GM10266 (cell line): ENCODE data around the gene PELI3.
A peak's percentile ranks its signal among the peaks of the same experiment; 100 is the strongest.

Source experiments
- DNase-seq: peaks from one replicate; pipeline ENCODE4 v3.0.0; 2012; ENCODE audit errors: extremely low spot score
- TF ChIP-seq, protein P1 (sequence below): IDR thresholded peaks from 2 replicates; pipeline ENCODE4 v1.5.1; 2012; ENCODE audit warnings: mild to moderate bottlenecking, low read depth; ENCODE audit not compliant: control insufficient read depth, insufficient read depth; ENCODE audit errors: missing control alignments

Gene PELI3

DNA sequence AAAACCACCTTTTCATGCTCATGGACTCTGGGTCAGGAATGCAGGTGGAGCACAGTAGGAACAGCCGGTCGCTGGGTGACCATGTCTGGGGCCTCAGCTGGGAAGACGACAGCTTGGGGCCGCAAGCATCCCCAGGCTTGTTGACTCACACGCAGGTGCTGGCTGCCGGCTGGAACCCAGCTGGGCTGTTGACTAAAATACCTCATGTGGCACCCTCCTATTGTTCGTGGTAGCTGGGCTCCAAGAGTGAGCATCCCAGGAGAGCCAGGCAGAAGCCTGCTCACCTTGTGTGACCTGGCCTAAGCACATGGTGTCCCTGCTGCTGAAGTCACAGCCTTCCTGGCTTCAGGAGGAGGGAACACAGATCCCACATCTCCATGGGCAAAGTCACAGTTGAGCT lies 22.9 kb downstream of the PELI3 start:
- no peak for DNase-seq
- TF ChIP-seq, protein P1, sequence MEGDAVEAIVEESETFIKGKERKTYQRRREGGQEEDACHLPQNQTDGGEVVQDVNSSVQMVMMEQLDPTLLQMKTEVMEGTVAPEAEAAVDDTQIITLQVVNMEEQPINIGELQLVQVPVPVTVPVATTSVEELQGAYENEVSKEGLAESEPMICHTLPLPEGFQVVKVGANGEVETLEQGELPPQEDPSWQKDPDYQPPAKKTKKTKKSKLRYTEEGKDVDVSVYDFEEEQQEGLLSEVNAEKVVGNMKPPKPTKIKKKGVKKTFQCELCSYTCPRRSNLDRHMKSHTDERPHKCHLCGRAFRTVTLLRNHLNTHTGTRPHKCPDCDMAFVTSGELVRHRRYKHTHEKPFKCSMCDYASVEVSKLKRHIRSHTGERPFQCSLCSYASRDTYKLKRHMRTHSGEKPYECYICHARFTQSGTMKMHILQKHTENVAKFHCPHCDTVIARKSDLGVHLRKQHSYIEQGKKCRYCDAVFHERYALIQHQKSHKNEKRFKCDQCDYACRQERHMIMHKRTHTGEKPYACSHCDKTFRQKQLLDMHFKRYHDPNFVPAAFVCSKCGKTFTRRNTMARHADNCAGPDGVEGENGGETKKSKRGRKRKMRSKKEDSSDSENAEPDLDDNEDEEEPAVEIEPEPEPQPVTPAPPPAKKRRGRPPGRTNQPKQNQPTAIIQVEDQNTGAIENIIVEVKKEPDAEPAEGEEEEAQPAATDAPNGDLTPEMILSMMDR: no peak

GRCh38 chr11:66491315-66491935 lies 24.7 kb downstream of the PELI3 start:
- DNase-seq: no peak
- TF ChIP-seq, protein P1: no peak

GRCh38 chr11:66492161-66492865 lies 25.6 kb downstream of the PELI3 start:
- TF ChIP-seq, protein P1: no peak
- DNase-seq: no peak

GRCh38 chr11:66493130-66493529 lies 26.4 kb downstream of the PELI3 start:
- DNase-seq: no peak
- TF ChIP-seq, protein P1: no peak

- no peak for DNase-seq
- TF ChIP-seq, protein P1: no peak
These were observed 27.8 kb downstream of the PELI3 start for GRCh38 chr11:66494458-66494857.

DNA sequence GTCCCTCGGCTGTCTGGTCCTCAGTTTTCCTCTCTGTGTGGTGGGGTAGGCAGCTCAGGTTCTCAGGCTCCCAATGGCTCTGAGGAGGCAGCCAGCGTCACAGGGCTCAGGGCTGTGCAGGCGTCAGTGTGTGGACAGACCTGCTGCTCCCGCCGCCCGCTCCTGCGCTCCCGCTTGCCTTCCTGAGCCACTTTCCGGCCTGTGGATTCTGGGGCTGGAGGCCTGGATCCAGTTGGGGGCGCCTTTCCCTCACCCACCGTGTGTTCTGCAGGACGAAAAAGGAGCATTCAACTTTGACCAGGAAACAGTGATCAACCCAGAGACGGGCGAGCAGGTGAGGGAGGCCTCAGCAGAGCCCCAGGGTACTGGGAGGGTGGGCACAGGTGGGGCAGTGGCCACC lies 28.2 kb downstream of the PELI3 start:
- TF ChIP-seq, protein P1: no peak
- DNase-seq: no peak

GRCh38 chr11:66495401-66495854 lies 28.7 kb downstream of the PELI3 start:
- no peak for DNase-seq
- TF ChIP-seq, protein P1: peak; percentile 25
